ENCODE measurements around the gene CRISP3.
"Not testable (repeated sequence)": the region's sequence is repeated elsewhere in the genome, so short reads cannot be mapped to it uniquely, and the experiment has no call there.

The CRISP3 gene, protein sequence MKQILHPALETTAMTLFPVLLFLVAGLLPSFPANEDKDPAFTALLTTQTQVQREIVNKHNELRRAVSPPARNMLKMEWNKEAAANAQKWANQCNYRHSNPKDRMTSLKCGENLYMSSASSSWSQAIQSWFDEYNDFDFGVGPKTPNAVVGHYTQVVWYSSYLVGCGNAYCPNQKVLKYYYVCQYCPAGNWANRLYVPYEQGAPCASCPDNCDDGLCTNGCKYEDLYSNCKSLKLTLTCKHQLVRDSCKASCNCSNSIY

DNA sequence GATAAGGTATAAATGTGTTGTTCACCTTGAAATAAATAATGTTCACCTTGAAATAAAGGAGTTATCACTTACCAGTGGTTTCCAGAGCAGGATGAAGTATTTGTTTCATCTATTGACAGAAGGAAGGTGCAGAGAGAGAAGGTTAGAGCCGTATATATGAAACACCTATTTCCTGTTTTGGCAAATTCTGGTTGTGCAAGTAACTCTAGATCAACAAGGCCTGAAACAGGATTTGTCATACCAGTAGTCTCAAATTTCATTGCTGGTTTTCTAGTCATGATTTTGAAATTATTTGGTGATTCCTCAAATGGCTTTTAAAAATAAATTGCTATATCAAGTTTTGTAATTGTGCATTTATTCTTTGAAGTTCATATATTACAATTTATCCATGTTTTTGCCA, at the start of gene CRISP3:
Gene CRISP3, minus strand, starts transcription at position 130 of the 400 bp plus-strand sequence. Its CDS starts 21 bp downstream, at position 109.
- no peak for DNase-seq

DNA sequence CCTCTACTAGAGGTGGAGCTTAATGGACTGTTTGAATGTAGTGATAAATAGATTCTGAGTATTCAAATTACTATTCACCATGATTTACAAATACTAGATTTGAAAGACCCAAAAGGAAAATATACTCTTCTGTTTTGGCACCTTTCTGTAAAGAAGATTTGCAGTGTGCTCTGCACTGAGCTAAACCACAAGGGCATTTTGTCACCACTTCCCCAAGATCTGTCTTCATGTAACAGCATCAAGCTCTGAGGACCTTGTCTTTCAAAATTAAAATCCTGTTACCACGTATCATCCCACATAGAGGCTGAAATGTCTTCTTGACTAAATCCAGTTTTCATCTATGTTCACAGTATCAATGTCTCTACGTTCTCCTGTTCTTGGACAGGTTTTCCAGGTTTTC, 46.2 kb upstream of the CRISP3 start:
- no peak for DNase-seq

DNA sequence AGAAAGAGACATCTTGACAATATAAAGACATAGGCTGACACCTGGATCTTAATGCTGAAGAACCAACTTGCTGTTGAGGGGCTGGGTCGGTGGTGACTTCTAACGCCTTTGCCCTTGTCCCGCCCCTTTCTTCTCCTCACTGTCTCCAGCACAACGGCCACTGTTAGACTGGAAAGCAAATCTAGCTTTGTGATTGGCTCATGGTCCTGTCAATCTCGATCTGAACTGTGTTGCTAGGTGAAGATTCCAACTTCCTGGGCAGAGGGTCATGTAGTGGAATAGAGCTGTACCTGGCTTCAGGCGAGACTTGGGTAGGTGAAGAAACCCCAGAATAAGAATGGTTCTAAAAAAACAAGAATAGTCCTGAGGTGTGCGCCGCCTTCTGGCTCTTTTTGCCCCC, 43.0 kb upstream of the CRISP3 start, which contains the start of gene PGK2:
Gene PGK2, minus strand, starts transcription at position 110 of the 400 bp plus-strand sequence. Its CDS starts 98 bp downstream, at position 12.
- no peak for DNase-seq

DNA sequence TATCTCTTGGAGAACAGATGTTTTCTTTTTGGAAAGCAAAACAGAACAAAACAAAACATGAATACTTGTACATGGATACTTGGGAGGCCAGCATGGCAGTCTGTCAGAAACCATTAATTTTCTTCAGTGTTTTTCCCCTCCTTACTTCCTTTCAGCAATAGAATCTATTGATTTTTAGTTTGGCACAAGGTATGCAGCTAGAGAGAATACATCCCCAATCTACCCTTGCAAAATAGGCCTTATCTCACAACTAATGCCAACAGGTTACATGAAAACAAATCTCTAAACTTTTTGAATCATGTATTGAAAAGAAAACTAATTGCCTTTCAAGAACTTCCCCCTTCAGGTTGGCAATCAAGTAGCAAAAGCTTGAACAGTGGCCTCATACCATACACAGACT, 40.1 kb upstream of the CRISP3 start:
- no peak for DNase-seq

DNA sequence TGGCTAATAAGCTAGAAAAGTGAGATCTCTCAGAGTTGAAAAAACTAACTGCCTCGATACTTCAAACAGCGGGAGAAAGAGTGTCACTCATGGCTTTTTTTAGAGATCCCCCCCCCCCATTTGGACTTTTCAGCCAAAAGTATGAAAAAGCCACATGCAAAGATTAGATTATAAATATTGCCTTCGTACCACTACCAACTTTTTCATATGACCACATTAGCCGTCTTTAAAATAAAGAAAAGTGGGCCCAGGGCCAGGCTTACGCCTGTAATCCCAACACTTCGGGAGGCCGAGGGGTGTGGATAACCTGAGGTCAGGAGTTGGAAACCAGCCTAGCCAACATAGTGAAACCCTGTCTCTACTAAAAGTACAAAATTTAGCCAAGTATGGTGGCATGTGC, 38.5 kb upstream of the CRISP3 start:
- DNase-seq, result no peak

DNA sequence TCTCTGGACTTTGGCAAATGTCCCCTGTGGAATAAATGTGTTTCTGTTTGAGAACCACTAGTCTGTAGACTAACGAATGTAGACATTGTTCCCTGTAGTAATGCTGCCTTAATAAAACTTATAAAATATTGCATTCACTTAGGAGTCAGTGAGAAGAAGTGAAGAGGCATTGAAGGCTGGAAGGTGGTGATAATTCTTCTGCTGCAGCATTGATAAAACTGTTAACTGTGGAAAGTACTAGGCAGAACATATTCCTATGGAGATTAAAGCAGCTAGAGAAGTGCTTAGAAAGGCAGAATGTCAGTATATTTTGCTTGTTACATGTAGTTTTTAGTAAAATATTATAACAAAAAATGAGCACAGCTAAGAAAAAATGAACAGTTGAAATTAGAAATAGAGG, 38.1 kb upstream of the CRISP3 start:
- no peak for DNase-seq

DNA sequence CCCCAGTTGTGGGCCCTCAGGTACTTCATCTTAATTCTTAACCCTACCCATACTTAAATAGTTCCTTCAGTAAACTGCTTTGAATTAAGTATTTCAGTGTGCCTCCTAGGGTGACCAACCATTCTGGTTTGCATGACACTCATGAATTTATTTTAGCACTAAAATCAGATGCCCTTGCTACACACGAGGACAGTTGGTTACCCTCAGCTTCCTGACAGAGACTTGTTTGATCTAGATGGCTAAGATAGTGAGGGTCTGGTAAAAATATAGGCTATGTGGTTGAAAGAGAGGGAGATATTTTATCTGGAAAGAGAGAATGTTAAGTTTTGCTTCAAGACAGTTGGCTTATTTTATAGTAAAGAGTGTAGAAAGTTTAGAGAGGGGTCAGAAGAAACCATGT, 32.3 kb upstream of the CRISP3 start:
- no peak for DNase-seq

DNA sequence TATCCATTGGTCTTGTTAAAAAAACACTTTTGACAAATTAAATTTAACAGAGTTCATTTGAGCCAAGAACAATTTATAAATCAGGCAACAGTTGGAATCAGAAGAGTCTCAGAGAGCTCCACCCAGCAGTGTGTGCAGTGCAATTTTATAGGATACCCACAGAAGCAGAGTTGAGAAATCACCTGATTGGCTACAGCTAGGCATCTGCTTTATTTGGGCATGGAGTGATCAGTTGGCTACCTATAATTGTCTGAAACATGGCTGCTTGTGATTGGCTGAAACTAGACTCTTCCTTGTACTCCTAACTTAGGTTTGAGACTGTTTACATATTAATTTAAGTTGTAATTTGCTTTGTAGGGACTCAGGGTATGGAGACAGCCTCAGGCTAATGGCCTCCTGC, 30.9 kb upstream of the CRISP3 start:
- DNase-seq, result no peak

DNA sequence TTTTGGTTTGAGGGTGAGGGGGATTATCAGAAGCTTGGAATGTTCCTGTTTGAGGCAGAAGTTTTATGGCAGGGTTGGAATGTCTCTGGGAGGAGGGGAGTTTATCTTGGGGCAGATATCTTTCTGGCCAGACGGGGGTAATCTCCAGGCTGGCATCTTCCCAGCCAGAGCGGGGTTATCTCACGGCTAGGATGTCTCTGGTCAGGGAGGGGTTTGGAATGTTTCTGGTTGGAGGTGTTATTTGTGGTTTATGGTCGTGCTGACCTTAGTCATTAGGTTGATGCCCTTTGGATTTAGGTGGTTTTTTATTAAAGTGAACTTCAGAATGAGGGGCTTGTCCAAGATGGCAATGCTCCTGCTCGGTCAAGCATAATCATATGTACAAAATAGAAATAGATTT, 28.1 kb upstream of the CRISP3 start:
- DNase-seq, result no peak

DNA sequence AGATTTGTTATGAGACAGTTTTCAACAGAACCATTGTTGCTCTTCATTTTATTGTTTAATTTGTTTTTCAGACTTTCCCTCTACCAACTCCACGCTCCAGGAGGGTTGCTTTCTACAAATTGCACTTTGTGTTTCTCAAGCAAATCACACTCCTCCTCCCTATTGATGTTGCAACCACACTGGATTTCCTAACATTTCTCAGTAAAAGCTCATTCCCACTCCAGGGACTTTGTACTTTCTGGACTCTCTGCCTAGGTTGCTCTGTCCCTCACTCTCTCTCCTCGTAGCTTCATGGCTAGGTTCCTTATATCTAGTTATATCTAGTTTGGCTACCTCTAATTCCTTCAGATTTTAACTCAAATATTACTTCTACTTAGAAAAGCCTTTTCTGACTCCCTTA, 22.6 kb upstream of the CRISP3 start:
- DNase-seq, result no peak

DNA sequence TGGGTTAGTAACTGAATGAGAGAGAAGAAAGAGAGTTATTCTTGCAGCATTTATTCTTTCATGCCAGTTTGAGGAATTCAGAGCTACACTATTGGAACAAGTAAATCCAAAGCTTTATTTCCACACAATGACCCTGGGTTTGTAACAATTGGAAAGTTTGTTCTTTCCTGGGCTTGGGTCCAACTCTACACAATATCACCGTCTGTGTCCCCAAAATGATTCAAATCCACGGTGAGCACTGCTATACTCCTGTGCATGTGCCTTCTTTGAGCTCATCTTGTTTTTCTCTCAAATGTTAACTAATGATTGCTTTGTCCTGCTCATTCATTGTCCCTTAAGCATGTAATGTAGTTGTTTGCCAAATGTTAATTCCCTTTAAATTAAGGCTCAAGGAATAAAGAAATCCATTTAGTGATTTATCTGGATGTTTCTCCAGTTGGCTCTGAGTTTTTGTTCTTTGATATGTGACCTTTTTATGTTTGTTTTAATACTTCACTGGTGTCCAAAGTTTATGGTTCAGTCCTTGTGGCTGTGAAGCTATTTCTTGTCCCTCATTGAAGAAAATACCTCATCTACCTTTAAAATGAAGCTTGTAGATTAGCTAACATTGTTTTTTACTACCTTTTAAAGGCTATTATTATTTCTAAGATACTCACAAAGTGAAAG, 20.5 kb upstream of the CRISP3 start:
- DNase-seq, result no peak

DNA sequence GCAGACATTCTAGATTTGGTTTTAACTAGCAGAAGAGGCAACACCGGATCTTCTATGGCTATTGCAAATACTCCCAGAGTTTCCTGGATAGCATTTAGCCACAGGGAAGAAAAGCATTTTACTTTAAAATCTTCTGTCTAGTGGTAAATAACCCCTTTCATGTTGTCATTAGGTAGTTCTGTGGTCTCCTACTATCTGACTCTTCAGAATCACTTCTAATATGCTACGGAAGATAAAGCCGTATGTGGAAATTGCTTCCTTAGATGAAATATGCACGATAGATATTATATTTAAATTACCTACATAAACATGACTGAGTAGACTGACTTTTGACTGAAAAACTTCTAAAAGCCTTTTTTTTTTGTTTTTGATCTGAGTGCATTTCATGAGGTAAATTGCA, 759 bp downstream of the CRISP3 start:
- no peak for DNase-seq

DNA sequence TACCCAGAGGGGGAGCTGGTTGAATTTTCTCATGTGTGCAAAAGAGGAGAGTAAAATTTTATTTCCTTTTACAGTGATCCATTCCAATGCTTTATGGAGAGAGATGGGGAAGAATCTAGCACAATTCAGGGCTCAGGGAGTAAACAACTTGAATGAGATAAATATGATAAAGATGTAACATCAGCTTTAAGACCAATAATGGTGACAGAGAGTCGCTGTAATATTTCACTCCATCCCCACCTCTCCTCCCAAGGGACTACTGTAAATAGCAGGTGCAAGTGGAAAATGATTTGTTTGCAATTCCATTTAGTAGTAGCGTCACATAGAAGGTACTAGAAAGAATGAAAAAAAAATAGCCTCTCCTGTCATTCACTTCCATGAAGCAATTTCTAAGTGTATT, 4.8 kb downstream of the CRISP3 start:
- no peak for DNase-seq

DNA sequence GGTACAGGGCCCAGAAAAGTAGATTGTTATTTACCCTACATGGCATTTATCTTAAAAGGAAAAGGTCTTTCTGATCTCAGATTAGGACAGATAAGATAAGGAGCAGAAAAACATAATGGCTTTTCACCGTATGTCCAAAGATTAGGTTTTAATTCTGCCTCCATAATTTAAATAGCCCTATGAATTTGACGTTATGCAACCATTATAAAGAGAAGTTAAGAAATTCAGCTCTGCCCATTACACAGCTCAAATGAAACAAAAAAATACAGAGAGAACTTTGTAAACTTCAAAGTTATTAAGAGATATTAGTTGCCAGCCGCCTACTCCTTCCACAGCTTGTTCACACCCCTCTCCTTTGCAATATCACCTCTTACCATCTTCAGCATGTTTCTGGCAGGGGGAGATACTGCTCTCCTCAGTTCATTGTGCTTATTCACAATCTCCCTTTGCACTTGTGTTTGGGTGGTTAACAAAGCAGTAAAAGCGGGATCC, 8.1 kb downstream of the CRISP3 start:
- no peak for DNase-seq

DNA sequence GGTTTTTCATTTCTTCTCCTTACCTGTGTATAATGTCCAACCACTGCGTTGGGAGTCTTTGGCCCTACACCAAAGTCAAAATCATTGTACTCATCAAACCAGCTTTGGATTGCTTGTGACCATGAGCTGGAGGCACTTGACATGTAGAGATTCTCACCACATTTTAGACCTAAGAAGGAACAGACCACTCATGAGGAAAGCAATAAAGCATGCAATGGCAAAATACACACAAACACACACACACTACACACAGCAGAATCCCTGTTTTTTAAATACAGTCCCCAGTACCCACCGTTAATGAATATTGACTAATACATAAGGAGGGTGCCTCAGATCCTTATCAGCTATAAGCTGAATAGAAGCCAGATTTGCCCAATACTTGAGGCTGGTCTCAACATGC, 10.5 kb downstream of the CRISP3 start:
- DNase-seq, result no peak

DNA sequence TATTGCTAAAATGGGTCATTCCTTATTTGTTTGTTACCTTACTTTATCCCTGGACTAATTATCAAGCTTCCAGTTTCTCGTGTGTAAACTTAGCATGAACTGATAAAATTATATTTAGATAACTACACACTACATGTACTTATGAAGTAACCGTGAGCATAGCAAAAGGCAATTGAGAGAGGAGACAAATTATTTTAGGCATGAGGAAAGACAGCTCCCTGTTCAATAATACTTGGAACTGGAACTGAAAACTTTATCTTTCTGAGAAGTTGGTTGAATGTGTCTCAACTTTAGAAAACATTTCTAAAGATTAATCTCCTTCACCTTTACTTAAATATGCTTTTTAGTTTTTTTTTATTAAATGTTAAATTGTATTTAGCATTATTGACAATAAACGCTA, 11.4 kb downstream of the CRISP3 start:
- no peak for DNase-seq

DNA sequence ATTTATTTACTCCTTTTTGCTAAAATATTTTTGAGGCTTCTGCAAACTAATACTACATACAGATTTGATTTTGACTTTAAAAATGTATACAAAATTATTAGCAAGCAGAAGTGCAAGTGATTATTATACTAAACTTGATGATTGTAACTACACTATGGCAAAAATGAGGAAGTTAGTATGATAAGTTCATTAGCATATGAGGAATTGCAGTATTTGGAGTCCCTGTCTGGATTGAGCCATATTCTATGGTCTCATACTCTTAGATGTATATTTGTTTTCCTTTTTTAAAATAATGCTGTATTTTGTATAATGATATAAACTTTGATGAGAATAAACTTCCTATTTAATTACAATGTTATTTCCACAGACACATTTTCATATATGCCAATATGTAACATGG, 13.9 kb downstream of the CRISP3 start:
- DNase-seq, result no peak

DNA sequence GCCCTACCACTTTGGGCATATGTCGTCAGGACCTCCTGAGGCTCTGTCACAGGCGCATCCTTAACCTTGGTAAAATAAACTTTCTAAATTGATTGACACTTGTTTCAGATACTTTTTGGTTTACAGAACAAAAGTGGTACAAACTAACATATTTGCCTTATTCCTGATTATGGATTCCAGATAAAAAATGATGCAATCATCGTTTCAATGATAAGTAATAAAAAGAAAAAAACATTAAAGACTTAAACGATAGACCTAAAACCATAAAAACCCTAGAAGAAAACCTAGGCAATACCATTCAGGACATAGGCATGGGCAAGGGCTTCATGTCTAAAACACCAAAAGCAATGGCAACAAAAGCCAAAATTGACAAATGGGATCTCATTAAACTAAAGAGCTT, 20.3 kb downstream of the CRISP3 start:
- DNase-seq, result not testable (repeated sequence)

DNA sequence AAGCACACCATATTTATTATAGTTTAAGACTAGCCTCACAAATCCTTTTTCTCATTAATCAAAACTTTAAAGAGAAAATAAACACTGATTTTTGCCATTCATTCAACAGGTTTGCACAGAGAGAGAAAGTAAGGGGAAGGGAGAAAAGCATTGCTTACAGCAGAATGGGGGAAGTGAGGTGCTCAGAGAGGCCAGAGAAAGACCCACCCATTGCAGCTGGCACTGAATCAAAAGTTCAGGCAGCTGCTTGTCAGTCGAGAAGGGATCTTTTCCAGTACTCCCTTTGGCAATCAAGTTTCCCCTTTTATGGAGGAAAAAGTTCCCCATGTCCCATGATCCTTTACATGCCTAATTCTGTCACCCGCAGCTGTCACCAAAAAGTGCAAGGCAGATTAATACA, 22.9 kb downstream of the CRISP3 start:
- no peak for DNase-seq

DNA sequence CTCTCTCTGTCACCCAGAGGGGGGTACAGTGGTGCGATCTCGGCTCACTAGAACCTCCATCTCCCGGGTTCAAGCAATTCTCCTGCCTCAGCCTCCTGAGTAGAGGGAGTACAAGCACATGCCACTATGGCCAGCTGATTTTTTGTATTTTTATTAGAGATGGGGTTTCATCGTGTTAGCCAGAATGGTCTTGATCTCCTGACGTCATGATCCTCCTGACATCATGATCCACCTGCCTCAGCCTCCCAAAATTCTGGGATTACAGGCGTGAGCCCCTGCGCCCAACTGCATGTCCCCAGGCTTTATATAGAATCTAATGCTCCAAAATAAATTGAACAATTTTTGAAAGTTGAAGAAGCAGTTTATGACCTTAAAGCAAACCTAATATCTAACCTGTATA, 23.8 kb downstream of the CRISP3 start:
- no peak for DNase-seq

DNA sequence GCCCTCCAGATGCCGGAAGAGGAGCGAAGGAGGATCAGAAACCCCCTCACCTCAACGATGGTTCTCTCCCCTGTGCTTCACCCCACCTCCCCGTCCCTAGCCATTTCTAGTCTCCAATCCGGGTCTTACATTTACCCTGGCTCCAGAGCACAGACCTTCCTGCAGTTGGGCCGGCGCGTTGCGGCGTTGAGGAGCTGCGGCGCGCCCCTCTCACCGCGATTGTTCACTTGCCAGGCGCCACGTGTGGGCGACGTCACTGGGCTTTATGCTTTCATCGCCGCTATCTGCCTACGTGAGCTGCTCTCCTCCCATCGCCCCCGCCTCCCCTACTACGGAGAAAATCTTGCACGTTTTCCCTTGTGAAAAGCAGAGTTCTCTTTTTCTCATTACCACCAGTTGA, 30.8 kb downstream of the CRISP3 start, which contains the start of gene CRISP2:
Gene CRISP2, minus strand, starts transcription at position 198 of the 400 bp plus-strand sequence. CDS start 4,347 bp downstream, outside the sequence.
- DNase-seq, result no peak

DNA sequence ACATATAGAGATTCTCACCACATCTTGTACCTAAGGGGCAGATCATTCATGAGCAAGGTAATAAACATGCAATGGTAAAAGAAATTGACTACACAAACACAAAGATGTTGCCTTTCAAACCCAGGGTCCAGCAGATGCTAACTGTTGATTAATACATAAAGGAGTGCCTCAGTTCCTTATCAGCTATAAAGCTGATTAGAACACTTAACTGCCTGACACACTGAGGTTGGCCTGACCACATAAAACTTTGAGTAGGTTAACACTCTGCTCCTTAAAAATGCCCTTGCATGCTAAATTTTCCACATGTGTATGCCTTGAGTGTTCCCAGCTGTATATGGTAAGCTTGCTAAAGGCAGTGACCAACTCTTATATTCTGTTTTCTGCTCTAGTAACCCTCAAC, 45.7 kb downstream of the CRISP3 start:
- DNase-seq, result no peak

DNA sequence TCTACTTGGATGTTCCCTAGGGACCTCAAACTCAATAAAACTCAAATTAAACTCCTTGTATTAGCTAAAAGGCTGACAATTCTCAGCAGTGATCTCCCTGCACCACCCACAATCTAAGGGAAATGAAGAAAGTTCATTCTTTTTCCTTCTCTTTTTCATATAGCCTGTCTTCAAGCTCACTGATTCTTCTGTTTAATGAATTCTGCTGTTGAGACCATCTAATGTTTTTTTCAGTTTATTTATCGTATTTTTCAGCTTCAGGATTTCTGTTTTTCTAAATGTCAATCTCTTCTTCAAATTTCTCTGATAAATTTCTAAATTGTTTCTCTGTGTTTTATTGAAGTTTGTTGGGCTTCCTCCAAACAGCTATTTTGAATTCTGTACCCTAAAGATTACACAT, 50.7 kb downstream of the CRISP3 start:
- no peak for DNase-seq

DNA sequence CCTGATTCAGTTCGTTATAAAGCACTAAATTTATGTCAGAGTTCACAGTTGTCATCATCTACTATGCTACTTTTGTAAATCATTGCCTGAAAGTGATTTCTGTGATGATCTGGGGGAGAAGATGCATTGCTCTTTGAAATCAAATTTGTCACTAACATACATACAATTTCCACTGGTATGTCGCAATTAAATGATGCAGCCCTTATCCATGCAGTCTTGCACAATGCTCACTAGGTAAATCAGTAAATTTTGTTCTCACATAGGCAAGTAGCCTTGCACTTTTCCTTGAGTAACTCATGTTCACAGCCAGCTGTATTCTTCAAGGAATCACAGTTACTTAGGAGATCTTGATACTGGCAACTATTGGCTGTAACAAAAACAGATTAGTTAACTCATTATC, 51.7 kb downstream of the CRISP3 start:
- no peak for DNase-seq

All from NCI-H146 (cell line).